PC-9 (cell line): ENCODE measurements around the gene TBL1Y. TPM values are rescaled to one million over a fixed set of nuclear protein-coding genes. Genes with fewer than 3 reads are reported as not detected.

ENCODE experiments used
- BruUV-seq: library from RNA; stranded (reverse); fragments of 400-500 nt; replicated peaks from 2 replicates; lab custom pipeline; 2021; lab: Mats Ljungman, UMichigan
- CTCF ChIA-PET: fragments of 300-600 bp; sonication (Branson Sonifier 250); formaldehyde crosslinking; loops from one replicate; lab custom pipeline; 2022; ENCODE audit warnings: antibody characterized with exemption; lab: Charles Lee
- POLR2A ChIA-PET: fragments of 300-600 bp; sonication (Branson Sonifier 250); formaldehyde crosslinking; loops from one replicate; lab custom pipeline; 2022; ENCODE audit warnings: antibody characterized with exemption; ENCODE audit not compliant: unreplicated experiment; lab: Charles Lee
- DNase-seq, 2 experiments: peaks; one replicate each; pipeline versions ENCODE4 v3.0.0 to v3.0.0-alpha.2; 2015 to 2022; ENCODE audit warnings: mixed read lengths in 1 of 2
- H2AFZ ChIP-seq: fragments of 200-600 bp; sonication (generic); 2 replicates; pipeline ENCODE4 v1.8.1; 2017; ENCODE audit warnings: antibody characterized with exemption
- H3F3A ChIP-seq: fragments of 200-600 bp; sonication (generic); 2 replicates; pipeline ENCODE4 v1.8.1; 2017; ENCODE audit warnings: antibody characterized with exemption, mild to moderate bottlenecking, low read depth; ENCODE audit not compliant: insufficient read depth
- H3K27ac ChIP-seq: fragments of 200-600 bp; sonication (generic); 2 replicates; pipeline ENCODE4 v1.6.1; 2016; ENCODE audit warnings: mixed run types
- H3K27me3 ChIP-seq: fragments of 200-600 bp; sonication (generic); 2 replicates; pipeline ENCODE4 v1.6.1; 2016; ENCODE audit warnings: low read depth, mixed run types; ENCODE audit not compliant: insufficient read depth
- H3K36me3 ChIP-seq: fragments of 200-600 bp; sonication (generic); 2 replicates; pipeline ENCODE4 v1.6.1; 2016; ENCODE audit warnings: low read depth, mixed run types
- H3K4me1 ChIP-seq: fragments of 200-600 bp; sonication (generic); replicated peaks from 2 replicates; pipeline ENCODE4 v1.6.1; 2016; ENCODE audit warnings: mixed run types; ENCODE audit not compliant: insufficient read depth
- H3K4me2 ChIP-seq: fragments of 200-600 bp; sonication (generic); 2 replicates; pipeline ENCODE4 v1.6.1; 2017; ENCODE audit warnings: mixed run types
- H3K4me3 ChIP-seq: fragments of 200-600 bp; sonication (generic); 2 replicates; pipeline ENCODE4 v1.6.1; 2016; ENCODE audit warnings: mixed run types
- H3K79me2 ChIP-seq: fragments of 200-600 bp; sonication (generic); 2 replicates; pipeline ENCODE4 v1.6.1; 2017; ENCODE audit warnings: low read depth, mixed run types
- H3K9me2 ChIP-seq: fragments of 200-600 bp; sonication (generic); 2 replicates; pipeline ENCODE4 v1.8.1; 2017; ENCODE audit warnings: mild to moderate bottlenecking; ENCODE audit not compliant: insufficient read depth
- H3K9me3 ChIP-seq: fragments of 200-600 bp; sonication (generic); 2 replicates; pipeline ENCODE4 v1.8.1; 2016; ENCODE audit warnings: low read depth; ENCODE audit not compliant: insufficient read depth
- H4K20me1 ChIP-seq: fragments of 200-600 bp; sonication (generic); 2 replicates; pipeline ENCODE4 v1.8.1; 2017; ENCODE audit not compliant: insufficient read depth
- CTCF ChIP-seq: fragments of 200-600 bp; sonication (generic); conservative IDR thresholded peaks from 2 replicates; pipeline ENCODE4 v1.6.1; 2017; ENCODE audit warnings: mixed run types, antibody characterized with exemption, mild to moderate bottlenecking, moderate library complexity
- EZH2 ChIP-seq: fragments of 200-600 bp; sonication (generic); IDR thresholded peaks from 2 replicates; pipeline ENCODE4 v1.8.0; 2017; ENCODE audit warnings: antibody characterized with exemption, low read depth
- intact Hi-C: fragments of 100-400 bp; cut with micrococcal nuclease; formaldehyde crosslinking; loops from one replicate; pipeline ENCODE4 v1.10.0; 2022; ENCODE audit not compliant: unreplicated experiment
- total RNA-seq: library from RNA; stranded (reverse); gene quantifications from 2 replicates; pipeline ENCODE4 v1.2.3, GENCODE V29; 2021

The TBL1Y gene
- total RNA-seq, 1 experiment from 2014 or later: not detected

GRCh38 chrY:7002581-7002980, 92.1 kb downstream of the TBL1Y start:
- ChIA-PET POLR2A (no interaction called here), CTCF (no interaction called here)
- no peaks in the 10 kb centered on the region for H3K4me1 ChIP-seq
- H4K20me1 ChIP-seq: no peaks in the 10 kb centered on the region
- no peaks in the 10 kb centered on the region for H3K9me3 ChIP-seq
- BruUV-seq: no TSS peak
- intact Hi-C loops: no loop called here
- DNase-seq: no peak
- H3F3A ChIP-seq: no peaks in the 10 kb centered on the region
- H3K27me3 ChIP-seq: no peaks in the 10 kb centered on the region
- no peak overlapping the region for H2AFZ ChIP-seq
- no peak overlapping the region for H3K4me2 ChIP-seq
- H3K79me2 ChIP-seq: no peaks in the 10 kb centered on the region
- H3K36me3 ChIP-seq: no peaks in the 10 kb centered on the region
- TF ChIP-seq CTCF (no peak), EZH2 (no peak)
- H3K9me2 ChIP-seq: no peaks in the 10 kb centered on the region
- H3K27ac ChIP-seq: no peak overlapping the region
- H3K4me3 ChIP-seq: no peak overlapping the region

GRCh38 chrY:7007911-7008310, 97.4 kb downstream of the TBL1Y start:
- no peaks in the 10 kb centered on the region for H3K4me1 ChIP-seq
- H3K79me2 ChIP-seq: no peaks in the 10 kb centered on the region
- no peak overlapping the region for H3K4me2 ChIP-seq
- BruUV-seq: no TSS peak
- H3K27ac ChIP-seq: no peak overlapping the region
- no peak for TF ChIP-seq CTCF
- TF ChIP-seq EZH2: no peak
- no peaks in the 10 kb centered on the region for H3K27me3 ChIP-seq
- ChIA-PET POLR2A (no interaction called here), CTCF (no interaction called here)
- H3K4me3 ChIP-seq: no peak overlapping the region
- no peaks in the 10 kb centered on the region for H4K20me1 ChIP-seq
- no peaks in the 10 kb centered on the region for H3K36me3 ChIP-seq
- intact Hi-C loops: no loop called here
- DNase-seq: no peak
- no peaks in the 10 kb centered on the region for H3F3A ChIP-seq
- H3K9me3 ChIP-seq: no peaks in the 10 kb centered on the region
- no peaks in the 10 kb centered on the region for H3K9me2 ChIP-seq
- H2AFZ ChIP-seq: no peak overlapping the region

GRCh38 chrY:7008578-7009355, 98.3 kb downstream of the TBL1Y start:
- no TSS peak for BruUV-seq
- TF ChIP-seq EZH2 (no peak), CTCF (no peak)
- Histone ChIP-seq H3K27me3 (no peaks in the 10 kb centered on the region), H3K4me3 (no peak overlapping the region), H2AFZ (no peak overlapping the region), H3K4me1 (no peaks in the 10 kb centered on the region), H3K9me2 (no peaks in the 10 kb centered on the region), H4K20me1 (no peaks in the 10 kb centered on the region), H3F3A (no peaks in the 10 kb centered on the region), H3K79me2 (no peaks in the 10 kb centered on the region), H3K27ac (no peak overlapping the region), H3K4me2 (no peak overlapping the region), H3K9me3 (no peaks in the 10 kb centered on the region), H3K36me3 (no peaks in the 10 kb centered on the region)
- intact Hi-C loops: no loop called here
- DNase-seq: no peak
- POLR2A ChIA-PET: no interaction called here
- CTCF ChIA-PET: no interaction called here
